CD4-positive, CD25-positive, alpha-beta regulatory T cell (primary cell): ENCODE data around the gene TM4SF18. TPM values are rescaled to one million over a fixed set of nuclear protein-coding genes. Genes with fewer than 3 reads are reported as not detected.
"Not testable (repeated sequence)": the region's sequence is repeated elsewhere in the genome, so short reads cannot be mapped to it uniquely, and the experiment has no call there.

ENCODE experiments used
- ATAC-seq, 2 donors: fragments of 150-1000 bp; cut with Tn5 transposase; one replicate each; pipeline ENCODE4 v1.10.0; 2021; ENCODE audit warnings: low read depth in 2 of 2, moderate number of reproducible peaks in 2 of 2, moderate library complexity in 1 of 2
- DNase-seq, 3 donors: peaks; one replicate each; pipeline versions ENCODE4 v3.0.0 to v3.0.0-alpha.2; 2012 to 2022; ENCODE audit warnings: mixed read lengths in 1 of 3
- H3K27ac ChIP-seq: one replicate; pipeline ENCODE4 v1.7.0; 2013; ENCODE audit warnings: mild to moderate bottlenecking, low read length; ENCODE audit not compliant: insufficient read depth, poor library complexity, severe bottlenecking
- H3K27me3 ChIP-seq: one replicate; pipeline ENCODE4 v1.7.0; 2013; ENCODE audit warnings: low read length; ENCODE audit not compliant: control insufficient read depth, insufficient read depth
- H3K36me3 ChIP-seq: one replicate; pipeline ENCODE4 v1.7.0; 2013; ENCODE audit warnings: mild to moderate bottlenecking, low read length, moderate library complexity; ENCODE audit not compliant: control insufficient read depth, insufficient read depth
- H3K4me1 ChIP-seq: 2 replicates; pipeline ENCODE4 v1.7.0; 2013; ENCODE audit warnings: mild to moderate bottlenecking, low read length; ENCODE audit not compliant: insufficient read depth, control insufficient read depth, poor library complexity, severe bottlenecking
- H3K4me3 ChIP-seq: one replicate; pipeline ENCODE4 v1.7.0; 2013; ENCODE audit warnings: low read depth, mild to moderate bottlenecking, low read length, moderate library complexity
- H3K9me3 ChIP-seq, 2 experiments: 1 replicate in 1 of 2; 2 replicates in 1 of 2; pipeline ENCODE4 v1.7.0; 2013; ENCODE audit warnings: low read length in 2 of 2, mild to moderate bottlenecking in 1 of 2, moderate library complexity in 1 of 2; ENCODE audit not compliant: control insufficient read depth in 2 of 2
- H3K27ac Mint-ChIP-seq, 3 donors: one replicate each; pipeline ENCODE4 v1.8.0; 2020 to 2022; ENCODE audit warnings: mild to moderate bottlenecking in 3 of 3, mixed read lengths in 3 of 3, moderate library complexity in 2 of 3
- H3K27me3 Mint-ChIP-seq: one replicate; pipeline ENCODE4 v1.8.0; 2022; ENCODE audit warnings: mild to moderate bottlenecking, mixed read lengths
- H3K36me3 Mint-ChIP-seq: one replicate; pipeline ENCODE4 v1.8.0; 2020; ENCODE audit warnings: mixed read lengths
- H3K4me1 Mint-ChIP-seq, 4 donors: one replicate each; pipeline ENCODE4 v1.8.0; 2020 to 2022; ENCODE audit warnings: mixed read lengths in 4 of 4, mild to moderate bottlenecking in 1 of 4
- H3K4me3 Mint-ChIP-seq, 4 donors: one replicate each; pipeline ENCODE4 v1.8.0; 2020 to 2022; ENCODE audit warnings: mild to moderate bottlenecking in 4 of 4, mixed read lengths in 4 of 4, moderate library complexity in 3 of 4
- H3K9me3 Mint-ChIP-seq, 7 donors: one replicate each; pipeline ENCODE4 v1.8.0; 2020 to 2022; ENCODE audit warnings: mixed read lengths in 7 of 7, mild to moderate bottlenecking in 3 of 7, moderate library complexity in 2 of 7
- polyA plus RNA-seq, 4 donors: library from polyadenylated mRNA; unstranded; fragments of 300-500 nt; fragmentation: Illumina TruSeq; gene quantifications; one replicate each; pipeline ENCODE4 v1.2.3, GENCODE V29; 2021
- total RNA-seq: library from RNA; stranded (reverse); gene quantifications from one replicate; pipeline ENCODE4 v1.2.3, GENCODE V29; 2022

Gene TM4SF18
- total RNA-seq = not detected
- not detected for polyA plus RNA-seq

- Histone ChIP-seq H3K4me1 (no peaks in the 10 kb centered on the region), H3K9me3 (no peaks in the 10 kb centered on the region), H3K36me3 (no peaks in the 10 kb centered on the region), H3K27ac (no peak within 1 kb of the TSS), H3K27me3 (no peaks in the 10 kb centered on the region), H3K4me3 (no peak within 1 kb of the TSS)
- DNase-seq = no peak
- Mint-ChIP-seq H3K4me3 (no peak within 1 kb of the TSS), H3K4me1 (no peaks in the 10 kb centered on the region), H3K27ac (no peak within 1 kb of the TSS), H3K36me3 (no peaks in the 10 kb centered on the region), H3K9me3 (peaks cover 0 to 3% (median 0%) of the 10 kb centered on the region in 7 donors), H3K27me3 (peaks cover 10% of the 10 kb centered on the region)
- ATAC-seq = no peak
These were observed at the start of gene TM4SF18 for GRCh38 chr3:149333176-149333859. TSS of gene TM4SF18 (minus strand) at chr3:149333636. CDS start at chr3:149333382, 254 bp downstream.

GRCh38 chr3:149382518-149382917, 49.1 kb upstream of the TM4SF18 start:
- H3K9me3 ChIP-seq = no peaks in the 10 kb centered on the region
- H3K4me1 ChIP-seq = no peaks in the 10 kb centered on the region
- no peak for ATAC-seq
- H3K27me3 ChIP-seq = no peaks in the 10 kb centered on the region
- no peak for DNase-seq
- Mint-ChIP-seq H3K36me3 (no peaks in the 10 kb centered on the region), H3K27ac (peak overlapping the region in 1 of 3 donors; percentile 43), H3K9me3 (peaks cover 0 to 2% (median 0%) of the 10 kb centered on the region in 7 donors), H3K4me3 (no peak overlapping the region), H3K27me3 (no peaks in the 10 kb centered on the region), H3K4me1 (no peaks in the 10 kb centered on the region)
- H3K4me3 ChIP-seq = no peak overlapping the region
- no peak overlapping the region for H3K27ac ChIP-seq
- no peaks in the 10 kb centered on the region for H3K36me3 ChIP-seq

- no peaks in the 10 kb centered on the region for H3K27me3 Mint-ChIP-seq
- no peak for DNase-seq
- Histone ChIP-seq H3K27me3 (no peaks in the 10 kb centered on the region), H3K27ac (no peak overlapping the region), H3K36me3 (no peaks in the 10 kb centered on the region), H3K4me3 (no peak overlapping the region), H3K4me1 (no peaks in the 10 kb centered on the region), H3K9me3 (no peaks in the 10 kb centered on the region)
- no peak for ATAC-seq
- no peak overlapping the region for H3K4me3 Mint-ChIP-seq
- no peaks in the 10 kb centered on the region for H3K36me3 Mint-ChIP-seq
- H3K4me1 Mint-ChIP-seq = no peaks in the 10 kb centered on the region
- H3K9me3 Mint-ChIP-seq = peaks cover 0 to 2% (median 0%) of the 10 kb centered on the region in 7 donors
- H3K27ac Mint-ChIP-seq = no peak overlapping the region
These were observed 48.6 kb upstream of the TM4SF18 start for GRCh38 chr3:149382101-149382467.

GRCh38 chr3:149381173-149382100, 48.0 kb upstream of the TM4SF18 start:
- no peak overlapping the region for H3K27ac Mint-ChIP-seq
- no peaks in the 10 kb centered on the region for H3K4me1 Mint-ChIP-seq
- ATAC-seq (no peak), DNase-seq (no peak)
- Histone ChIP-seq H3K36me3 (no peaks in the 10 kb centered on the region), H3K27ac (no peak overlapping the region), H3K9me3 (no peaks in the 10 kb centered on the region), H3K4me3 (no peak overlapping the region), H3K27me3 (no peaks in the 10 kb centered on the region), H3K4me1 (no peaks in the 10 kb centered on the region)
- peaks cover 0 to 2% (median 0%) of the 10 kb centered on the region in 7 donors for H3K9me3 Mint-ChIP-seq
- H3K36me3 Mint-ChIP-seq = no peaks in the 10 kb centered on the region
- no peaks in the 10 kb centered on the region for H3K27me3 Mint-ChIP-seq
- H3K4me3 Mint-ChIP-seq = no peak overlapping the region

- not testable (repeated sequence) for DNase-seq, H3K27ac Mint-ChIP-seq, H3K4me3 Mint-ChIP-seq, H3K9me3 ChIP-seq, ATAC-seq, H3K9me3 Mint-ChIP-seq, H3K27me3 Mint-ChIP-seq, H3K27ac ChIP-seq, H3K27me3 ChIP-seq, H3K4me1 Mint-ChIP-seq, H3K4me3 ChIP-seq, H3K36me3 ChIP-seq, H3K36me3 Mint-ChIP-seq, H3K4me1 ChIP-seq
These were observed 46.8 kb upstream of the TM4SF18 start for GRCh38 chr3:149380220-149380619.

- Mint-ChIP-seq H3K36me3 (no peaks in the 10 kb centered on the region), H3K4me1 (no peaks in the 10 kb centered on the region), H3K4me3 (no peak overlapping the region), H3K27me3 (no peaks in the 10 kb centered on the region), H3K27ac (no peak overlapping the region), H3K9me3 (peaks cover 0 to 3% (median 0%) of the 10 kb centered on the region in 7 donors)
- Histone ChIP-seq H3K4me1 (no peaks in the 10 kb centered on the region), H3K4me3 (no peak overlapping the region), H3K36me3 (no peaks in the 10 kb centered on the region), H3K27ac (no peak overlapping the region), H3K9me3 (no peaks in the 10 kb centered on the region), H3K27me3 (peaks cover 3% of the 10 kb centered on the region)
- DNase-seq = no peak
- ATAC-seq = no peak
These were observed 45.3 kb upstream of the TM4SF18 start for GRCh38 chr3:149378478-149379309.

- ATAC-seq (no peak), DNase-seq (no peak)
- H3K4me3 Mint-ChIP-seq = no peak within 1 kb of the TSS
These were observed 44.2 kb upstream of the TM4SF18 start, which contains the start of gene TM4SF1 for GRCh38 chr3:149377408-149378364. TSS of gene TM4SF1 (minus strand) at chr3:149377649. CDS start at chr3:149377547, 102 bp downstream.

More at GRCh38 chr3:149377408-149378364, 44.2 kb upstream of the TM4SF18 start, which contains the start of gene TM4SF1:
- peaks cover 0 to 3% (median 0%) of the 10 kb centered on the region in 7 donors for H3K9me3 Mint-ChIP-seq
- Histone ChIP-seq H3K4me3 (no peak within 1 kb of the TSS), H3K36me3 (no peaks in the 10 kb centered on the region), H3K27me3 (peaks cover 3% of the 10 kb centered on the region), H3K27ac (no peak within 1 kb of the TSS), H3K4me1 (no peaks in the 10 kb centered on the region), H3K9me3 (no peaks in the 10 kb centered on the region)
- H3K27ac Mint-ChIP-seq = no peak within 1 kb of the TSS
- H3K36me3 Mint-ChIP-seq = no peaks in the 10 kb centered on the region
- no peaks in the 10 kb centered on the region for H3K4me1 Mint-ChIP-seq
- no peaks in the 10 kb centered on the region for H3K27me3 Mint-ChIP-seq
